ENCODE data around the gene ZNF277. TPM values are rescaled to one million over a fixed set of nuclear protein-coding genes. Genes with fewer than 3 reads are reported as not detected.

ZNF277 gene
- total and polyA plus RNA-seq, 10 of the 15 experiments (the other 5 are each of a cell fraction or from before 2014, with no cell fraction given) = 10.6 to 33.9 (median 22.0) TPM

DNA sequence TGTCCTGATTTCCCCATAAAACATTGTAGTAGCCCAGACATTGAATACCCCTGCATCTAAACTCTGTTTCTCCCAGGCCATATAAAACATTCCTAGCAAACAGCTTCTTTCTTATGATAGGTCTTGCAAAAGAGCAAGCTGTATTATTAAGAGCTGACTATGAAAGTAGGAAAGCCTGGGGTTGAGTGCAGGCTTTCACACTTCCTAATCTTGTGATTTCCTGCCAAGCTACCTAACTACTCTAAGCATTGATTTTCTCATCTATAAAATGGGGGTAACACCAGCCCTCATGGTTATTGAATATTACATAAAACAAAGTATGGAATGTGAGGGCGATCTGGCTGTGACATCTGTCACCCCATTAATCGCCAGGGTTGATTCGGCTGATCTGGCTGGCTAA, 81.8 kb downstream of the ZNF277 start (continued):
- TF ChIP-seq BHLHE40 (IDR thresholded peaks at IDR 0.05; ENCODE audit: borderline replicate concordance in 1 of 2, low read depth in 2 of 2, low read length in 1 of 2) (no peak), RB1 (IDR thresholded peaks at IDR 0.05; ENCODE audit: borderline replicate concordance) (no peak), KAT2A (conservative IDR thresholded peaks at IDR 0.05; ENCODE audit: control insufficient read depth, low read depth, low read length) (no peak), IKZF2 (IDR thresholded peaks at IDR 0.05) (no peak), SIN3A (IDR thresholded peaks at IDR 0.05; ENCODE audit: low read depth, low read length) (no peak), MEF2B (IDR thresholded peaks at IDR 0.05; ENCODE audit: partially characterized antibody, poor library complexity, severe bottlenecking) (no peak), NFYB (IDR thresholded peaks at IDR 0.05; ENCODE audit: insufficient read depth, low read depth, low read length) (no peak), TCF12 (IDR thresholded peaks at IDR 0.05; ENCODE audit: low read depth, low read length) (no peak), BRCA1 (IDR thresholded peaks at IDR 0.05; ENCODE audit: low read depth, low read length) (no peak), TCF3 (IDR thresholded peaks at IDR 0.05; ENCODE audit: borderline replicate concordance, insufficient read depth, low read depth, low read length) (no peak)
- TF ChIP-seq, protein P1, sequence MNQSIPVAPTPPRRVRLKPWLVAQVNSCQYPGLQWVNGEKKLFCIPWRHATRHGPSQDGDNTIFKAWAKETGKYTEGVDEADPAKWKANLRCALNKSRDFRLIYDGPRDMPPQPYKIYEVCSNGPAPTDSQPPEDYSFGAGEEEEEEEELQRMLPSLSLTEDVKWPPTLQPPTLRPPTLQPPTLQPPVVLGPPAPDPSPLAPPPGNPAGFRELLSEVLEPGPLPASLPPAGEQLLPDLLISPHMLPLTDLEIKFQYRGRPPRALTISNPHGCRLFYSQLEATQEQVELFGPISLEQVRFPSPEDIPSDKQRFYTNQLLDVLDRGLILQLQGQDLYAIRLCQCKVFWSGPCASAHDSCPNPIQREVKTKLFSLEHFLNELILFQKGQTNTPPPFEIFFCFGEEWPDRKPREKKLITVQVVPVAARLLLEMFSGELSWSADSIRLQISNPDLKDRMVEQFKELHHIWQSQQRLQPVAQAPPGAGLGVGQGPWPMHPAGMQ (IDR thresholded peaks at IDR 0.05; ENCODE audit: borderline replicate concordance) = no peak
- TF ChIP-seq, protein P2, sequence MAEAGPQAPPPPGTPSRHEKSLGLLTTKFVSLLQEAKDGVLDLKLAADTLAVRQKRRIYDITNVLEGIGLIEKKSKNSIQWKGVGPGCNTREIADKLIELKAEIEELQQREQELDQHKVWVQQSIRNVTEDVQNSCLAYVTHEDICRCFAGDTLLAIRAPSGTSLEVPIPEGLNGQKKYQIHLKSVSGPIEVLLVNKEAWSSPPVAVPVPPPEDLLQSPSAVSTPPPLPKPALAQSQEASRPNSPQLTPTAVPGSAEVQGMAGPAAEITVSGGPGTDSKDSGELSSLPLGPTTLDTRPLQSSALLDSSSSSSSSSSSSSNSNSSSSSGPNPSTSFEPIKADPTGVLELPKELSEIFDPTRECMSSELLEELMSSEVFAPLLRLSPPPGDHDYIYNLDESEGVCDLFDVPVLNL (IDR thresholded peaks at IDR 0.05; ENCODE audit: low read depth, low read length) = no peak
- TF ChIP-seq, protein P3, sequence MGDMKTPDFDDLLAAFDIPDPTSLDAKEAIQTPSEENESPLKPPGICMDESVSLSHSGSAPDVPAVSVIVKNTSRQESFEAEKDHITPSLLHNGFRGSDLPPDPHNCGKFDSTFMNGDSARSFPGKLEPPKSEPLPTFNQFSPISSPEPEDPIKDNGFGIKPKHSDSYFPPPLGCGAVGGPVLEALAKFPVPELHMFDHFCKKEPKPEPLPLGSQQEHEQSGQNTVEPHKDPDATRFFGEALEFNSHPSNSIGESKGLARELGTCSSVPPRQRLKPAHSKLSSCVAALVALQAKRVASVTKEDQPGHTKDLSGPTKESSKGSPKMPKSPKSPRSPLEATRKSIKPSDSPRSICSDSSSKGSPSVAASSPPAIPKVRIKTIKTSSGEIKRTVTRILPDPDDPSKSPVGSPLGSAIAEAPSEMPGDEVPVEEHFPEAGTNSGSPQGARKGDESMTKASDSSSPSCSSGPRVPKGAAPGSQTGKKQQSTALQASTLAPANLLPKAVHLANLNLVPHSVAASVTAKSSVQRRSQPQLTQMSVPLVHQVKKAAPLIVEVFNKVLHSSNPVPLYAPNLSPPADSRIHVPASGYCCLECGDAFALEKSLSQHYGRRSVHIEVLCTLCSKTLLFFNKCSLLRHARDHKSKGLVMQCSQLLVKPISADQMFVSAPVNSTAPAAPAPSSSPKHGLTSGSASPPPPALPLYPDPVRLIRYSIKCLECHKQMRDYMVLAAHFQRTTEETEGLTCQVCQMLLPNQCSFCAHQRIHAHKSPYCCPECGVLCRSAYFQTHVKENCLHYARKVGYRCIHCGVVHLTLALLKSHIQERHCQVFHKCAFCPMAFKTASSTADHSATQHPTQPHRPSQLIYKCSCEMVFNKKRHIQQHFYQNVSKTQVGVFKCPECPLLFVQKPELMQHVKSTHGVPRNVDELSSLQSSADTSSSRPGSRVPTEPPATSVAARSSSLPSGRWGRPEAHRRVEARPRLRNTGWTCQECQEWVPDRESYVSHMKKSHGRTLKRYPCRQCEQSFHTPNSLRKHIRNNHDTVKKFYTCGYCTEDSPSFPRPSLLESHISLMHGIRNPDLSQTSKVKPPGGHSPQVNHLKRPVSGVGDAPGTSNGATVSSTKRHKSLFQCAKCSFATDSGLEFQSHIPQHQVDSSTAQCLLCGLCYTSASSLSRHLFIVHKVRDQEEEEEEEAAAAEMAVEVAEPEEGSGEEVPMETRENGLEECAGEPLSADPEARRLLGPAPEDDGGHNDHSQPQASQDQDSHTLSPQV (IDR thresholded peaks at IDR 0.05) = no peak
- TF ChIP-seq, protein P4, sequence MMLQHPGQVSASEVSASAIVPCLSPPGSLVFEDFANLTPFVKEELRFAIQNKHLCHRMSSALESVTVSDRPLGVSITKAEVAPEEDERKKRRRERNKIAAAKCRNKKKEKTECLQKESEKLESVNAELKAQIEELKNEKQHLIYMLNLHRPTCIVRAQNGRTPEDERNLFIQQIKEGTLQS (IDR thresholded peaks at IDR 0.05; ENCODE audit: borderline replicate concordance, extremely low read depth, low read depth, low read length) = no peak
